Posterior vena cava (tissue), 2 donors: ENCODE data around the gene CHCHD6. TPM values are rescaled to one million over a fixed set of nuclear protein-coding genes. Genes with fewer than 3 reads are reported as not detected.

ENCODE experiments used
- DNase-seq: peaks from one replicate; pipeline ENCODE4 v3.0.0-alpha.2; 2020; ENCODE audit warnings: low spot score
- intact Hi-C, 2 donors: fragments of 100-400 bp; cut with DNase I; formaldehyde crosslinking; loops; one replicate each; pipeline versions ENCODE4 v1.14.1 to v1.14.2; 2022 to 2023
- total RNA-seq, 2 donors: library from RNA; stranded (reverse); fragmentation: NEBNext Ultra II Directional; extraction: Animal tissue kit (Norgen Biotek cat#: 25700); gene quantifications; one replicate each; pipeline ENCODE4 v1.2.1, GENCODE V29; 2021
- donor health status: DM: yes; HTN: yes; CAD: no.
- donor health status: DM: yes; HTN: yes; CAD: no.

CHCHD6 gene
- total RNA-seq, 2 donors from 2014 or later: 7.3 to 10.1 TPM

DNA sequence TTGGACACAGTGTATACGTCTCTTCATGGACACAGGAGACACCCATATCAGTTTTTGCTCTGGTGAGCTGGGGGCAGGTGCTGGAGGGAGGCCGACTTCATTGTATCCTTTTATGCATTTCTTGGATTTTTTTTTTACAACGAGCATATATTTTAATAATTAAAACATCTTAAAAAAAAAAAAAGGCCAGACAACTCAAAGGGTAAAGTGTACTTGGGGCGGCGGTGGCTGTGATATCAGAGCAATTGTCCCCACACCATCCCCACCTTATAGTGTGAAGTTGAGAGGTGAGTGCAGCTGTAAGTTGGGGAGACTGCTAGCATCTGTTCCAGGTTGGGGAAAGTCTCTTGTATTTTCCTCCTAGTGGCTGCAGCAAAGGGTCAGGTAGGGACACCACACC is 266.9 kb downstream of the CHCHD6 start:
- intact Hi-C loops: no loop called here
- no peak for DNase-seq

- intact Hi-C loops: no loop called here
- peak; percentile 96 for DNase-seq
Measured at GRCh38 chr3:126971891-126972351, 267.9 kb downstream of the CHCHD6 start.

- intact Hi-C loops: no loop called here
- no peak for DNase-seq
Measured at GRCh38 chr3:126972866-126973265, 268.8 kb downstream of the CHCHD6 start.

DNA sequence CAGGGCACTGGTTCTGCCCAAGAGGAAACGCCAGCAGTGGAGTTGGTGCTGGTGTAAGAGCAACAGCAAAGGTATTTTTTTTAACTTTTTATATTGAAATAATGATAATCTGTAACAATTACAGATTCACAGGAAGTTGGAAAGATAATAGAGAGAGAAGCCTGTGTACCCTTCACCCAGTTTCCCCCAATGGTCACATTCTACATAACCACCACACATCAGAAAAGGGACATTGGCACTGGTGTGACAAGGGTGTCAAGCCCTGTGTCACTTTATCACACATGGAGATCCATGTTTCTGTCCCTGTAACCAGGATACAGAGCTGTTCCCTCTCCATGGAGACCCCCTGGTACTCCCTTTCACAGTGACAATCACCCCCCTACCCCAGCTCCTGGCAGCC is 269.8 kb downstream of the CHCHD6 start:
- no peak for DNase-seq
- intact Hi-C loops: no loop called here

GRCh38 chr3:126974756-126975155 is 270.7 kb downstream of the CHCHD6 start:
- intact Hi-C loops: no loop called here

DNA sequence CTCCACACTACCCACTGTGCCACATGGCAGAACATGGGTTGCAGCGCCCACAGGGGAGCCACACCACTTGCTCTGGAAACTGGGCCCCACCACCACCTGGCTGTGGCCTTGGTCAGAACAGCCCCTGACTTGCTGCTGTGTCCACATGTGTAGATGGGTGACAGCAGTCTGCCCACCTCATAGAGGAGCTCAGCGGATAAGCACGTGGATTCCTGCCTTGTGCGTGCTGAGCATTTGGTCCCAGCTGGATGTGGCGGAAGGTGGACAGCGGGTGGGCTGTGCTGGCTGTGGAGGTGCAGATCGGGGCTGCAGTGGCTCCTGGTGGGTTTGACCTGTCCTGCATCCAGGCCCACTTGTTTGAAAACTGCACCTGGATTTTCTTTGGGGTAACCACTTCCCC is 272.9 kb downstream of the CHCHD6 start:
- intact Hi-C loops: no loop called here
- no peak for DNase-seq

More at GRCh38 chr3:126974756-126975155, 270.7 kb downstream of the CHCHD6 start:
- DNase-seq: no peak

DNA sequence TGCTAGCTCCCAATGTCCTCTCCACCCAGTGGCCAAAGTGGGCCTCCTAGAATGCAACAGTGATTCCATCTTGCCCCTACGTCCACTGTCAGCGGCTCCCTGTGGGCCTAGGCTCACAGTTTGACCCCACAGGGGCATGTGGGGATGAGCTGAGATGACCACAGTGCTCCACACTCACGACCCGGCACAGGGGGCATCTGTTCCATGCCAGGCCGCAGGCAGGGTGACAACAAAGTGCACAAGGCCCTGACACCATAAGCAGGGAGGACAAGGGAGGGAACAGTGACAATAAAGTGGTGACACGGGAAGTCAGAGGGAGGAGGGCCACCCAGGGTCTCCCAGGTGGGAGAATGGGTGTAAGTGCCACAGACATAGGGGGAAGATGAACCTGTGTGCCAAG is 273.8 kb downstream of the CHCHD6 start:
- DNase-seq: no peak
- intact Hi-C loops: no loop called here

DNA sequence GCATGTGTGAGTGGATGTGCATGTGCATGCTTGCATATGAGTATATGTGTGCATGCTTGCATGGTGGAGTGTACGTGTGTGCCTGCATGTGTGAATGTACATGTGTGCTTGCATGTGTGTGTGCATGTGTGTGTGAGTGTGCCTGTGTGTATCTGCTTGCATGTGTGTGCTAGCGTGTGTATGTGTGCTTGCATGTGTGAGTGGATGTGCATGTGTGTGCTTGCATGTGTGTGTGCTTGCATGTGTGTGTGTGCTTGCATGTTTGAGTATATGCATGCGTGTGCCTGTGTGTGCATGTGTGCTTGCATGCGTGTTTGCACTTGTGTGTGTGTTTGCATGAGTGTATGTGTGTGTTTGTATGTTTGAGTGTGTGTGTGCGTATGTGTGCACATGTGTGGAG is 274.3 kb downstream of the CHCHD6 start:
- intact Hi-C loops: no loop called here
- no peak for DNase-seq

GRCh38 chr3:126979046-126979628 is 275.1 kb downstream of the CHCHD6 start:
- no peak for DNase-seq
- intact Hi-C loops: no loop called here

DNA sequence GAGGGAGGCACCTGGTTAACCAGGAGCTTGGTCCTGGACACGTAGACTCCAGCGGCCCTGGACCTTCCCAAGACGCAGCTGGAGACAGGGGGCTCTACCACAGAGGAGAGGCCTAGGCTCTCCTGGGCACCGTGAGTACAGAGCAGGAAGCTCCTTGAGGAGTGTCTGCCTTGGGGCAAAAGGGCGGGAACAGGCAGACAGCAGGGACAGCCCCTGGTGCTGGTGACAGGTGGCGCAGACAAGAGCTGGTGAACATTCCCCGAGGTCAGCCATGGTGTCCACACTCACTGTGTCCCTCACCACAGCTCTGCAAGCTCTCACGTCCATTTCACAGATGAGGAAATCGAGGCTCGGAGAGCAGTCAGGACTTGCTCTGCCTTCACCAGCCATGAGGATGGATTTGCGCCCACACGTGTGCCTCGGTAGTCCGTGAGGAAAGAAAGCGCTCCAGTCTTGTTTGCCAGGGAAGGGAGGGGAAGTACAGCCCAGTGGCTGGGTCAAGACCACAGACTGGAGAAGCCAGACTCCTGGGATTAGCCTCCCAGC is 276.3 kb downstream of the CHCHD6 start:
- intact Hi-C loops: loop anchor here (5.0 to 10.0 kb wide), 3 partner anchors 228 to 477 kb away; no protein-coding TSS in a partner anchor

GRCh38 chr3:126982126-126982470 is 278.1 kb downstream of the CHCHD6 start:
- no peak for DNase-seq
- intact Hi-C loops: loop anchor here (5.0 to 10.0 kb wide), 3 partner anchors 230 to 475 kb away; no protein-coding TSS in a partner anchor

More for the DNA sequence above, 276.3 kb downstream of the CHCHD6 start:
- no peak for DNase-seq

- intact Hi-C loops: loop anchor here (5.0 to 10.0 kb wide), 3 partner anchors 230 to 475 kb away; no protein-coding TSS in a partner anchor
- peak; percentile 95 for DNase-seq
Measured at GRCh38 chr3:126982471-126983175, 278.6 kb downstream of the CHCHD6 start, which contains the start of gene PLXNA1. Gene PLXNA1 (plus strand): TSS chr3:126983115. CDS start chr3:126988594, 5,479 bp downstream.

- DNase-seq: no peak
- intact Hi-C loops: loop anchor here (5.0 to 10.0 kb wide), 3 partner anchors 231 to 474 kb away; no protein-coding TSS in a partner anchor
Measured at GRCh38 chr3:126983276-126983652, 279.2 kb downstream of the CHCHD6 start.

DNA sequence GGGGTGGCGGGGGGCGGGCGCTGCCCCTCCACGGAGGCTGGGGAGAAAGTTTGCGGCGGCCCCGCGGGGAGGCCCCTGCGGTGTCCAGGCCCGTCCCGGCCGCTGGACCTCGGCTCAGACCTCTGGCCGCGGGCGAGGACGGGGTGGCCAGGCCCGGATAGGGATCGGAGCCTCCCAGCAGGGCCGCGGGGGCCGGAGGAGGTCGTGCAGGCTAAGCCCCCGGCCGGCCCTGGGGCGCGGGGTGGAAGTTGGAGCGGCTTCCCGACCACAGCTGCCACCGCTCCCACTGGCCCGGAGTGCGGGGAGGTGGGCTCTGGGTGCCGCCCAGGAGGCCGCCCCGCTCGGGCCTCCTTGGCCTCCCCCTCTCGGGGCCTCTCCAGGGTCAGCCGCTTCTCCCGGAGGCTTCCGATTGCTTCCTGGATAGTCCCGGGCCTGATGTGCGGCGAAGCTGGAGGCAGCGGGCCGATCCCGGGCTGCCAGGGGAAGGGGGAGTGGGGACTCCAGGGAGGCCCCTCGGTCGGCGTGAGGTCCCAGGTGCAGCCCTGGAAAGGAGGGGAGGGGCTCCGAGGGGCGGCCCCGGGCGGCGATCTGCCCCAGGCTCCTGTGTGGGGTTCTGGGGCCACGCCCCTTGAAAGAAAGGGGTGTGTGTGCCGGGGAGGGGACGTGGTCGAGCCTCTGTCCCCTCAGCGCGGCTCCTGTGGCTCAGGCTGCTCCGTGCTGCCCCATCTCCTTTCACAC is 279.8 kb downstream of the CHCHD6 start:
- intact Hi-C loops: loop anchor here (5.0 to 10.0 kb wide), 3 partner anchors 232 to 473 kb away; no protein-coding TSS in a partner anchor

DNA sequence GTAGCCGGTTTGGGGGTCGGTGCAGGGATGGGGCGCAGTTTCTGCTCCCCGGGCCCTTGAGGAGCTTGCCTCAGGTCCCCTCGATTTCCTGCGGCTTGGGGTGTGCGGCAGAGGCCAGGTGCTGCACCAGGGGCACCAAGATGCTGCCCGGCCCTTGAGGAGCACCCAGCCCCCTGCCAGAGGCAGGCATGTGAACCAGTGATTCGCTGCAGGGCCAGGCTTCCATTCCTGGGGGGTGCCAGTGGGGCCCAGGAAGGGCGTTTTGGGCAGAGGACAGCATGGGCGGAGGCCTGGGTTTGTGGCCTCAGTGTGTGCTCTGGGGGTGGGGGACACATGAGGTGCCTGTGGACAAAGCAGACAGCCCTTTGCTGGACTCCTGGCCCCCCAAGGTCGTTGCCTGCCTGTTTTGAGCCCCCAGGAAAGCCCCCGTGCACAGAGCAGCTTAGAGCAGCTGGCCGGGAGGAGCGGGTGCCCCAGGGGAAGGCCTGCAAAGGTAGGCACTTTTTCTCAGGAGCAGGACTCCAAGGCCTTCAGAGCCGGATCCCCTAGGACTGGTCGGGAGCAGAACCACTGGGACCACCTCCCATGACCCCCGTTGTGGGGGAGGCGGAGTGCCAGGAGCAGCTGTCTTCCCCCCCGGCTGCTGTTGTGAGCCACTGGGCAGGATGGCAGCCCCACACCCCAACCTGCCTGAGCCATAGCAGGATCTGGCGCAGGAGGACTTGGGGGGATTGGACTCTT is 280.5 kb downstream of the CHCHD6 start:
- intact Hi-C loops: loop anchor here (5.0 to 10.0 kb wide), 3 partner anchors 232 to 473 kb away; no protein-coding TSS in a partner anchor
- DNase-seq: no peak

More for the DNA sequence above, 279.8 kb downstream of the CHCHD6 start:
- no peak for DNase-seq

DNA sequence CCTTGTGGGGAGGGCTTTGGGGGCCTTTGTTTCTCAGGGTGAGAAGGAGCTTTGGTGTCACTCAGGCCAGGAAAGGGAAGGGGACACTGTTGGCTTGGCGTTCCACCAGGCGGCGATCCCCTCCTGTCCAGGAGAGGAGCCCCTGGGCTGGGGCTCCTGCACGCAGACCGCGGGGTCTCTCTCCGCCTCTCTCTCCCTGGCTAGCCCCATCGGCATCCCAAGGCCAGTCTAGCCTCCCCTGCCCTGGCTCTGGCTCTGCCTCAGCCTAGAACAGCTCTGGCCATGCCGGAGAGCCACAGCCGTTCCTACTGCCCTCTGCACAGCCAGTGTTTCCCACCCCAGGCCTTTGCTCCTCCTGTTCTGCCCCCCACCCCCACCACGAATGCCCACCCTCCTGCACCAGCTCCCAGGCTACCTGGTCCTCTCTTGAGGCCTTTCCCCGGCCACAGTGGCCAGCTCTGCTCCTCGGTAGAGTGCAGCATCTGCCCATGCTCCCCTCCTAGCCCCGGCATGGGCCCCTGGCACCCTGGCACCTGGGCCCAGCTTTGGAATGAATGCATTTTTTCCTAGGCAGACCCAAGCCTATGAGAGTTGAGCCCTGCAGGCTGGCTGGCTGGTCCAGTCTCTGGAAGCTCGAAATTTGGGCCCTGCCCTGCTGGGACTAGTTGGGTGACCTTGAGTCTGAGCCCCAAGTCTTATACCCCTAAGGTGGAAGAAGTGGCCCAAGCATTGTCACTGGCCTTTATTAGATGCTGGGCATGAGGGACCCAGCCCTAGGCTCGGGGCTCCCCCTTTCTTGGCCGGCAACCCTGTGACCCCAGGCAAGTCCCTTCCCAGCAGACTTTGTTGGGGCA is 281.3 kb downstream of the CHCHD6 start:
- intact Hi-C loops: loop anchor here in 1 of 2 donors (10.0 kb wide), 1 partner anchor 301 kb away; no protein-coding TSS in a partner anchor
- DNase-seq: no peak

DNA sequence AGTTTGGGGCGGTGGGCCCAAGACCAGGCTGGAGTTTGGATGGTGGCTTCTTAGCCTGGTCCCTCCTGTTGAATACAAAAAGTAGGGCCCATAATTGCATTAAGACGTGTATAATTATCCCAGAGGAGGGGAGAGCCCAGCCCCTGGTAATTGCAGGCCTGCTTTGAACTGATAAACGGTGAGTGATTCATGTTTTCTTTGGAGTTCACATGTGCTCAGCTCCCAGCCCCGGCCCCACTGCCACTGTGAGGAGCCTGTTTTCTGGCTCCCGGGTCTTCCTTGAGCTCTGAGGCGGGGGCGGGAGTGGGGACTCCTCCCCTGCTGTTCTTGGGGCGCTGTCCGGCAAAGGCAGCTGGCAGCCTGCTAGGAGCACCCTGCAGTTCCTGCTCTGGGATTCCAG is 282.0 kb downstream of the CHCHD6 start:
- no peak for DNase-seq
- intact Hi-C loops: loop anchor here in 1 of 2 donors (10.0 kb wide), 1 partner anchor 301 kb away; no protein-coding TSS in a partner anchor

DNA sequence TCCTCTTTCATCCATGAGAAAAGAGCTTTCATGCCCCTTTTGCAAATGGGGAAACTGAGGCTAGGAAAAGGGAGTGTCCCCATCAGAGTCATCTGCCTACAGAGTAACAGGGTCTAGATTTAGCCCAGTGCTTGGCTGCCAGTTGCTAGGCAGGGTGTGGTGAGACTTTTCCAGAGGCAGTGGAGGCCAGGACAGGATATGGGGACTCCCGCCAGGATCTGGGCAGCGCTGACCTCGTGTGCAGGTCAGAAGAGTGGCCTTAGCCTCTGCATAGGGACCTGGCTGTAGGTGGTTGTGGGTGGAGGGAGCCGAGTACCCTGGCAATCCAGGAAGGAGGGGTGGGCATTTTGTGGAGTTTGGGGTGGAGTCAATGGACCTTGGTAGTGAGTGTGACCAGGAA is 283.1 kb downstream of the CHCHD6 start:
- no peak for DNase-seq
- intact Hi-C loops: loop anchor here in 1 of 2 donors (10.0 kb wide), 1 partner anchor 302 kb away; no protein-coding TSS in a partner anchor
